GM12865 (cell line): ENCODE results near the gene PKP2.

Experiments used
- DNase-seq: peaks from one replicate; pipeline ENCODE4 v3.0.0; 2010; ENCODE audit warnings: low read depth
- H3K4me3 ChIP-seq: 2 replicates; pipeline ENCODE4 v1.5.1; 2011; ENCODE audit warnings: mild to moderate bottlenecking, low read depth, low read length, control low read depth
- CTCF ChIP-seq: IDR thresholded peaks from 2 replicates; pipeline ENCODE4 v1.5.1; 2011; ENCODE audit warnings: low read length, control low read depth, low read depth, inconsistent platforms; ENCODE audit not compliant: insufficient read depth; ENCODE audit errors: missing control alignments

The PKP2 gene

DNA sequence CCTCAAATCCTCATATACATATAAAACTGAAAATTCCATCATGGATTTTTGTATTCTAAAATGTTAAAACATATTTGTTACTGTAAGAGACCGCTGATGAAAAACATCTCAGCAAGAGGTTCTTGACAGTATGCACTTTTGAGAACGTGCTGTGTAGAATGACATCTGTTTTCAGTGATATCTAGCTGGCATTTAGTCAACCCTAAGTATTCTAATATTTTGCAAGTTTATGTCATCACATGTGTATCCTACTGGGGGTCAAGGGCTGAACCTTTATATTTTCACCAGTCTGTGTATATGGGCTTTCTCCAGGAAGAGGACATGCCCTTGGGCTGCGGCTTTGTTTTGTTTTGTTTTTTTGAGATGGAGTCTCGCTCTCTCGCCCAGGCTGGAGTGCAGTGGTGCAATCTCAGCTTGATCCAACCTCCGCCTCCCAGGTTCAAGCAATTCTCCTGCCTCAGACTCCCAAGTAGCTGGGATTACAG lies 118.8 kb downstream of the PKP2 start:
- no peak for TF ChIP-seq CTCF
- no peak for DNase-seq
- no peak overlapping the region for H3K4me3 ChIP-seq

GRCh38 chr12:32777159-32777558 lies 119.4 kb downstream of the PKP2 start:
- H3K4me3 ChIP-seq, result no peak overlapping the region
- DNase-seq, result peak; percentile 31
- TF ChIP-seq CTCF, result no peak

DNA sequence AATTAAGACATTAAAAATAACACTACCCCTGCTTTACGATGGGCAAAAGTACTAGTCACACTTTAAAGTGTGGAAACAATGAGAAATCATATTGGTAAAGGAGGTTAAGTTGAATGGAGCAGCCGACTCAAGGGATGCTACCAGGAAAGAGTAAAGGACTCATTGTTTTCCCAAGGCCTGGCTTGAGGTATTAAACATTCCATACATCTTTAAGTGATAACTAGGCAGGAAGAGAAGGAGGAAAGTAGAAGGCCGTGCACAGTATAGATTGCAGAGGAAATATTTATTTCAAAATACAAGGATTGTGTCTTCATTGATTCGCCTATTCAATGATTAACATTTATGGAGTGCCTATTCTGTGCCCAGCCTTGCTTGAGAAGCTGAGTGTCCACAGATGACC lies 120.3 kb downstream of the PKP2 start:
- TF ChIP-seq CTCF, result no peak
- no peak for DNase-seq
- no peak overlapping the region for H3K4me3 ChIP-seq

DNA sequence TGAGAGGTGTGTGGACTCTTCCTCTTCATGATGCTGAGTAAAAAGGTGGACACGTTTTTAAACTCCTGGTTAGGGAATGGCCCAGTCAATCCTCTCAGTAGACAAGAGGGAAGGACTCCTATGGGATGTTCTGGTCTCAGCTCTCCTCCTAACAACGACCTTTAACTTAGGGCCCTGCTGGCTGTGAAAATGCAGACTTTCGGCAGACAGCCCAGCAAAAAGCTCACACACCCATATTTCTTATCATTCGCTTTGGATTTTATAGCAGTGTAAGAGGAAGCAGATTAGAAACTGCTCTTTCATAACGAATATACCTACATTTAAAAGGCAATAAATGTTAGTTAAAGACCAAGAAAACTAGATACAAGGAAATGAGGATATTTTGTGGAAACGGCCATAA lies 122.9 kb downstream of the PKP2 start:
- DNase-seq, result no peak
- TF ChIP-seq CTCF, result no peak

DNA sequence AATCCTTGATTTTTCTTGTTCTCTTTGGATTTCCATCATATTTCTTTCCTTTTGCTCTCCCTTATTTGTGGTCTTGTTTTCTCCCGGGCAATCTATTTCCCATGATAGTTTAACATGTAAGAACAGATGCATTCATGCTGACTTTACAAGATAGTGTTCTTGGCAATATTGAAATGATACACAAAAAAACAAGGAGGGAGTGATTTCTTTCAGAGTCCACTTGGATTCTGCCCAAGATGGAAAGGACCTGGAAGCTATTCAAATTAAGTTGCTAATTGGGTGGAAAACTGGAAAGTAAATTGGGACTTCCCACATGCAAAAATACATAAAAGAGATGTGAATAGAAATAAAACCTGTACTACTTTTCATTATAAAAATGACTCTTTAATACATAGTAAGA lies 126.4 kb downstream of the PKP2 start:
- no peak for DNase-seq
- no peak for TF ChIP-seq CTCF
- H3K4me3 ChIP-seq, result no peak overlapping the region

More for the DNA sequence above, 122.9 kb downstream of the PKP2 start:
- H3K4me3 ChIP-seq, result no peak overlapping the region

DNA sequence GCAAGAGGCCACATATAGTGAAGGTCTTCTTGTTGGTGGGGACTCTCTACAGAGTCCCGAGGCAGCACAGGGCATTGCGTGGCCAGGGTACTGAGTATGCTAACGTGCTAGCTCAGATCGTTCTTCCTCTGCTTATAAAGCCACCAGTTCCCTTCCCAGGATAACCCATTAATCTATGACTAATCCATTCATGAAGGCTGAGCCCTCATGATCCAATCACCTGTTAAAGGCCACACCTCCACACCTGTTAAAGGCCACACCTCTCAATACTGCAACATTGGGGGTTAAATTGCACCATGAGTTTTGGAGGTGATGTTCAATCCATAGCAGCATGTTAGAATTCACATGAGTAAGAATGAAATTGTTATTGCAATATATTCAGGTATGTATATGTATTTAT lies 128.1 kb downstream of the PKP2 start:
- DNase-seq, result no peak
- no peak for TF ChIP-seq CTCF

GRCh38 chr12:32765906-32766305 lies 130.7 kb downstream of the PKP2 start:
- no peak for DNase-seq
- H3K4me3 ChIP-seq, result no peak overlapping the region
- no peak for TF ChIP-seq CTCF

More for the DNA sequence above, 128.1 kb downstream of the PKP2 start:
- no peak overlapping the region for H3K4me3 ChIP-seq
